ENCODE measurements around the gene CORO6. TPM values are rescaled to one million over a fixed set of nuclear protein-coding genes. Genes with fewer than 3 reads are reported as not detected.

The CORO6 gene
- total and polyA plus RNA-seq, 2 of the 4 experiments (the other 2 are of a cell fraction) = 3.4 to 7.6 TPM

DNA sequence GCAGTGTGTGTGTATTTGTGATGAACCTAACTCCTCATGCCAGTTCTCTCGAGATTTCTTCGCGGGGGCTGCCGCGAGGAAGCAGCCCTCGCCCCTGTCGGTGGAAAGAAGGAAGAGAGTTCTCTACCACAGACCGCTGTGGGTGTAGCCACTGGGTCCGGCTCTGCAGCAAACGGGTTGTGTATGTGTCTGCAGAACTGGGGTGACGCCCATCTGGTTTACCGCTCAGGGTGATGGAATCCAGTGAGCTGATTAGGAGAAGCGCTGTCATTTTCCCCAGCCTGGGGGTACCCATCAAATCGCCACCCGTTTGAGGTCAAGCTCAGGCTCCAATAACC lies 7.7 kb downstream of the CORO6 start:
- Histone ChIP-seq H2BK15ac (ENCODE audit: low read depth, low read length) (no peak overlapping the region), H3K79me1 (ENCODE audit: low read depth in 1 of 2, low read length in 2 of 2) (peaks cover 0 to 6% of the 10 kb centered on the region in 2 experiments; a peak in 1 of 4 replicates), H3K4me1 (ENCODE audit: control insufficient read depth, insufficient read depth, low read length) (peaks cover 2% of the 10 kb centered on the region; the same call in 1 of the 2 replicates), H3K27me3 (ENCODE audit: control insufficient read depth, insufficient read depth, low read length) (no peaks in the 10 kb centered on the region; the same call in 1 of the 2 replicates), H3K23ac (ENCODE audit: low read depth, low read length) (no peak overlapping the region), H3K27ac (ENCODE audit: insufficient read depth, low read length) (no peak overlapping the region), H3K9ac (ENCODE audit: low read depth, low read length) (no peak overlapping the region), H4K91ac (ENCODE audit: insufficient read depth, low read depth, low read length) (no peak overlapping the region), H3K4me2 (ENCODE audit: low read depth, low read length) (no peak overlapping the region), H4K20me1 (ENCODE audit: insufficient read depth, low read length) (peaks cover 6% of the 10 kb centered on the region; the same call in 1 of the 2 replicates), H3K14ac (replicated peaks; ENCODE audit: low read depth, low read length) (no peak overlapping the region), H3K4me3 (ENCODE audit: insufficient read depth, low read depth, low read length) (no peak overlapping the region), H2BK5ac (ENCODE audit: low read depth, low read length, poor library complexity, severe bottlenecking) (no peak overlapping the region), H4K5ac (ENCODE audit: low read depth, low read length) (no peak overlapping the region), H2AK9ac (replicated peaks; ENCODE audit: low read depth, low read length, poor library complexity) (peak overlapping the region; percentile 85), H3K4ac (ENCODE audit: low read depth, low read length) (no peak overlapping the region), H2BK20ac (ENCODE audit: low read depth, low read length) (no peak overlapping the region), H3K9me3 (ENCODE audit: control insufficient read depth, insufficient read depth, low read length) (no peaks in the 10 kb centered on the region), H2AK5ac (ENCODE audit: low read depth, low read length) (no peak overlapping the region), H2BK120ac (ENCODE audit: low read depth, low read length) (no peak overlapping the region), H4K8ac (ENCODE audit: low read depth in 2 of 2, low read length in 2 of 2) (no peak overlapping the region), H3K18ac (ENCODE audit: low read depth, low read length) (no peak overlapping the region), H3K56ac (ENCODE audit: extremely low read depth, insufficient read depth, low read length) (no peak overlapping the region), H3K36me3 (ENCODE audit: control insufficient read depth, insufficient read depth, low read length) (peaks cover 2% of the 10 kb centered on the region; the same call in 1 of the 2 replicates), H3K9me1 (ENCODE audit: insufficient read depth, low read length) (peaks cover 11% of the 10 kb centered on the region), H2AFZ (replicated peaks; ENCODE audit: low read length, poor library complexity) (peak overlapping the region; percentile 77)
- ChIA-PET POLR2A (ENCODE audit: unreplicated experiment) (no interaction called here), CTCF (no interaction called here)
- TF ChIP-seq POLR2A (IDR thresholded peaks at IDR 0.05; ENCODE audit: low read depth, low read length) = no peak
- TF ChIP-seq RCOR1 (IDR thresholded peaks at IDR 0.05; ENCODE audit: insufficient replicate concordance, low read length) = no peak
- TF ChIP-seq RFX5 (IDR thresholded peaks at IDR 0.05; ENCODE audit: low read depth, low read length) = no peak
- BruUV-seq (replicated peaks) = no TSS peak
- in situ Hi-C loops (cut with MboI; ENCODE audit: low sequenced_read_pairs) (no loop called here), dilution Hi-C loops (cut with HindIII; ENCODE audit: low sequenced_read_pairs, unreplicated experiment) (no loop called here), intact Hi-C loops (cut with micrococcal nuclease) (no loop called here)
- ATAC-seq (ENCODE audit: low read depth) (peak; percentile 1; the same call in 1 of the 2 replicates), DNase-seq (no peak)
- WGBS, 2 experiments (ENCODE audit: extremely low coverage in 2 of 2, insufficient read length in 1 of 2) = 41% methylated on average over 5 of the region's 15 CpGs; no CpG with 5 or more reads in 1 of the 2 experiments
